Heart left ventricle (tissue), 16 donors: ENCODE results near the gene SCRN2. TPM values are rescaled to one million over a fixed set of nuclear protein-coding genes. Genes with fewer than 3 reads are reported as not detected.

ENCODE experiments used
- ATAC-seq, 4 donors: fragments of 200-7000 bp; cut with Tn5 transposase; one replicate each; pipeline ENCODE4 v1.9.1; 2020 to 2022; ENCODE audit warnings: moderate library complexity in 4 of 4, mild to moderate bottlenecking in 3 of 4, moderate number of reproducible peaks in 1 of 4
- DNase-seq, 5 donors: peaks; one replicate each; pipeline ENCODE4 v3.0.0-alpha.2; 2020
- H3K27ac ChIP-seq, 12 donors: fragments of 200-600 bp; sonication (generic) in 4 of 12; one replicate each; pipeline versions ENCODE4 v1.5.0 to v1.8.0; 2016 to 2022; ENCODE audit warnings: mild to moderate bottlenecking in 2 of 12
- H3K27me3 ChIP-seq, 9 donors: fragments of 200-600 bp; sonication (generic) in 2 of 9; one replicate each; pipeline versions ENCODE4 v1.5.1 to v1.8.0; 2016 to 2022; ENCODE audit warnings: mild to moderate bottlenecking in 3 of 9
- H3K36me3 ChIP-seq, 9 donors: fragments of 200-600 bp; sonication (generic) in 2 of 9; one replicate each; pipeline versions ENCODE4 v1.5.0 to v1.8.0; 2018 to 2022; ENCODE audit warnings: mild to moderate bottlenecking in 2 of 9
- H3K4me1 ChIP-seq, 12 donors: fragments of 200-600 bp; sonication (generic) in 4 of 12; one replicate each; pipeline versions ENCODE4 v1.5.0 to v1.8.0; 2016 to 2022; ENCODE audit warnings: mild to moderate bottlenecking in 3 of 12
- H3K4me3 ChIP-seq, 12 donors: fragments of 200-600 bp; sonication (generic) in 4 of 12; one replicate each; pipeline versions ENCODE4 v1.5.0 to v1.8.0; 2017 to 2022; ENCODE audit warnings: mild to moderate bottlenecking in 9 of 12, moderate library complexity in 4 of 12
- H3K9me3 ChIP-seq, 12 donors: fragments of 200-600 bp; sonication (generic) in 4 of 12; one replicate each; pipeline versions ENCODE4 v1.5.0 to v1.8.0; 2016 to 2022; ENCODE audit warnings: mild to moderate bottlenecking in 1 of 12
- POLR2A ChIP-seq, 2 donors: fragments of 450-650 bp; IDR thresholded peaks; one replicate each; pipeline ENCODE4 v1.6.1; 2017; ENCODE audit warnings: antibody characterized with exemption in 2 of 2, mild to moderate bottlenecking in 2 of 2, moderate library complexity in 2 of 2
- WGBS, 4 donors: extraction: QIAGEN DNeasy Blood & Tissue Kit in 2 of 4; methylation state at CpG; one replicate each; pipeline versions ENCODE4 v1.1.5 to v1.1.7; 2013 to 2018; 5-methylcytosine and 5-hydroxymethylcytosine counted together
- intact Hi-C, 10 donors: fragments of 100-400 bp; cut with DNase I; formaldehyde crosslinking; loops; one replicate each; pipeline versions ENCODE4 v1.11.1 to v1.14.2; 2022
- polyA plus RNA-seq, 2 donors: library from polyadenylated mRNA; stranded (reverse); fragments of 200-250 nt; gene quantifications; one replicate each; pipeline ENCODE4 v1.2.3, GENCODE V29; 2013
- total RNA-seq, 9 donors: library from RNA; depleted of rRNA in 2 of 9; stranded (reverse); fragments of >200 nt in 2 of 9; fragmentation: NEBNext Ultra II Directional in 3 of 9; extraction: Animal tissue kit (Norgen Biotek cat#: 25700) in 3 of 9; gene quantifications; one replicate each; pipeline versions ENCODE4 v1.1.0 to v1.2.4, GENCODE V29; 2016 to 2023
- TF ChIP-seq, protein P1 (sequence below), 12 donors: fragments of 200-600 bp; sonication (generic) in 4 of 12; IDR thresholded peaks; one replicate each; pipeline versions ENCODE4 v1.5.0 to v1.8.0; 2018 to 2022; ENCODE audit warnings: antibody characterized with exemption in 12 of 12, mild to moderate bottlenecking in 5 of 12
- donor health status: ischemic (EF 13 %, LVEDD 7.1; RV severe dilation, severe dysfunction).
- donor health status: healthy with polysubstance abuse.
- donor health status: DM: no; HTN: yes; CAD: no.
- donor health status: DM: no; HTN: no; CAD: no.
- donor health status: ischemic (EF 25% LVEDD 6.9; RV normal size, moderate dysfunction).
- donor health status: ischemic (EF 25% LVEDD 5.7; RV mildly dilated, moderate dysfunction).
- donor health status: healthy.
- donor health status: DM: yes; HTN: yes; CAD: no.
- donor health status: ischemic (EF 35%, LVEDD 5.7; RV mildly dilated, moderate dysfunction).
- donor health status: nonischemic (EF 11% LVEDD 7.7; RV severe dilation, severe dysfunction).
- donor health status: DM: yes; HTN: yes; CAD: no.
- donor health status: PGD.
- donor health status: ischemic (EF 29% LVEDD 5.4; RV normal size, mild dysfunction).
- donor health status: nonischemic (EF 23%, LVEDD 6.1; RV moderate dilation, normal function).

Gene SCRN2
- total and polyA plus RNA-seq, 11 donors: 17.5 to 58.5 (median 33.9) TPM

DNA sequence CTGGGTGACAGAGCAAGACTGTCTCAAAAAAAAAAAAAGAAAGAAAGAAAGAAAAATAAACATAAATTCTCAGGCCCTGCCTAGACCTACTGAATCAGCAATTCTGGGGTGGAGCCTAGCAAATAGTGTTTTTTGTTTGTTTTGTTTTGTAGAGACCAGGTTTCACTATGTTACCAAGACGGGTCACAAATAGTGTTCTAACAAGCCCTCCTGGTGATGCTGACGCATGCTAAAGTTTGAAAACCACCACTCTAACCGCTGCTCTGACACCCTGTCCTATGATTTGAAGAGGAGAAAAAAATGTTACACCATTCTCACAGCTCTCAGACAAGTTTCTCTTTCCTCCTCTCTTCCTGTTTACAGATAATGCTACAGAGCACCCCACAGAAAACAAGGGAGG lies 11.2 kb downstream of the SCRN2 start:
- 81 to 90% (median 85%) methylated on average over 3 of the region's 3 CpGs for WGBS, 4 donors
- intact Hi-C loops: no loop called here
- DNase-seq (no peak), ATAC-seq (no peak)
- Histone ChIP-seq H3K4me1 (peaks cover 0 to 44% (median 23%) of the 10 kb centered on the region in 12 donors), H3K27me3 (no peaks in the 10 kb centered on the region), H3K36me3 (peaks cover 0 to 46% (median 40%) of the 10 kb centered on the region in 9 donors), H3K27ac (peak overlapping the region in 1 of 12 donors; percentile 86), H3K9me3 (no peaks in the 10 kb centered on the region), H3K4me3 (no peak overlapping the region)
- TF ChIP-seq, protein P1, sequence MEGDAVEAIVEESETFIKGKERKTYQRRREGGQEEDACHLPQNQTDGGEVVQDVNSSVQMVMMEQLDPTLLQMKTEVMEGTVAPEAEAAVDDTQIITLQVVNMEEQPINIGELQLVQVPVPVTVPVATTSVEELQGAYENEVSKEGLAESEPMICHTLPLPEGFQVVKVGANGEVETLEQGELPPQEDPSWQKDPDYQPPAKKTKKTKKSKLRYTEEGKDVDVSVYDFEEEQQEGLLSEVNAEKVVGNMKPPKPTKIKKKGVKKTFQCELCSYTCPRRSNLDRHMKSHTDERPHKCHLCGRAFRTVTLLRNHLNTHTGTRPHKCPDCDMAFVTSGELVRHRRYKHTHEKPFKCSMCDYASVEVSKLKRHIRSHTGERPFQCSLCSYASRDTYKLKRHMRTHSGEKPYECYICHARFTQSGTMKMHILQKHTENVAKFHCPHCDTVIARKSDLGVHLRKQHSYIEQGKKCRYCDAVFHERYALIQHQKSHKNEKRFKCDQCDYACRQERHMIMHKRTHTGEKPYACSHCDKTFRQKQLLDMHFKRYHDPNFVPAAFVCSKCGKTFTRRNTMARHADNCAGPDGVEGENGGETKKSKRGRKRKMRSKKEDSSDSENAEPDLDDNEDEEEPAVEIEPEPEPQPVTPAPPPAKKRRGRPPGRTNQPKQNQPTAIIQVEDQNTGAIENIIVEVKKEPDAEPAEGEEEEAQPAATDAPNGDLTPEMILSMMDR (IDR thresholded peaks at IDR 0.05): no peak
- no peak for TF ChIP-seq POLR2A (IDR thresholded peaks at IDR 0.05)

DNA sequence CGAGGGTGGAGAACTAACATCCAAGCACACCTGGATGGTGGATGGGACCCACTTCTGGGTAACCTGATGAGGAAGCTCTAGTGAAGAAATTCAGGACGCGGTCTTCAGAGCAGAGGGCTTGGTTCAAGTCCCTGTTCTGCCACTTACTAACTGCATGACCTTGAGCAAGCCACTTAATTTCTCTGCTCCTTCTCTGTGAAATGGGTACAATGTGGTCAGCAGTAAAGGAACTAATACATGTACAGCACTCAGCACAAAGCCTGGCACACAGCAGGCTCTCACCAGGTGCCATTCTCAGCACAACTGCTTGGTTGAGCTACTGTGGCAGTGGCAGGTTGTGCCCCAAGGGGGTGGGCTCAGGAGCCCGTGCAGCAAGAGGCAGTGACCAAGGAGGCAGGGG lies 17.6 kb downstream of the SCRN2 start:
- DNase-seq (no peak), ATAC-seq (no peak)
- H3K9me3 ChIP-seq: no peaks in the 10 kb centered on the region

DNA sequence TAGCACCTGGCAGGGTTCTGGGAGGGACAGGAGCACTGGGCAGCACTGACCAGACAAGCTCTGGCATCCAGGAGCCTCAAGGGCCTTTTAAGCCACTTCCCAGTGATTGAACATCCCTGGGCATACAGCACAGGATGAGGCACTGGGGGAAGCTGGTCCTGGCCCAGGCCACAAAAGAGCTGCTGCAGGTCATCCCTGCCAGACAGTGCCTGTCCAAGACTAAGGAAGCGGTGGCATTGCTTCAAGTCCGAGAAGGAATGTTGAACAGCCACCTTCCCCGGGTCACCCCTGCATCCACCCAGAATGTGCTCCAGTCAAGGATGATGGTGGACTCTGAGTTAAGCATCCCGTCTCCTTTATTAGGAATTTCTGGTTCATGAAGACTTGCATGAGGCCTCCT lies 18.3 kb downstream of the SCRN2 start:
- 82 to 94% (median 90%) methylated on average over 4 of the region's 4 CpGs for WGBS, 4 donors
- DNase-seq: peak in 1 of 5 donors; percentile 34

More for the DNA sequence above, 17.6 kb downstream of the SCRN2 start:
- Histone ChIP-seq H3K36me3 (peaks cover 0 to 66% (median 55%) of the 10 kb centered on the region in 9 donors), H3K4me1 (peaks cover 0 to 27% (median 18%) of the 10 kb centered on the region in 12 donors), H3K4me3 (no peak overlapping the region), H3K27ac (no peak overlapping the region), H3K27me3 (no peaks in the 10 kb centered on the region)
- TF ChIP-seq, protein P1 (IDR thresholded peaks at IDR 0.05): no peak
- no peak for TF ChIP-seq POLR2A (IDR thresholded peaks at IDR 0.05)
- intact Hi-C loops: no loop called here
- 89 to 96% (median 92%) methylated on average over 4 of the region's 4 CpGs for WGBS, 4 donors

More for the DNA sequence above, 18.3 kb downstream of the SCRN2 start:
- no peak for ATAC-seq
- TF ChIP-seq POLR2A (IDR thresholded peaks at IDR 0.05): no peak
- TF ChIP-seq, protein P1 (IDR thresholded peaks at IDR 0.05): no peak
- intact Hi-C loops: no loop called here
- no peak overlapping the region for H3K27ac ChIP-seq
- H3K36me3 ChIP-seq: peaks cover 0 to 66% (median 55%) of the 10 kb centered on the region in 9 donors
- H3K4me3 ChIP-seq: no peak overlapping the region
- H3K4me1 ChIP-seq: peaks cover 0 to 27% (median 18%) of the 10 kb centered on the region in 12 donors
- no peaks in the 10 kb centered on the region for H3K9me3 ChIP-seq
- no peaks in the 10 kb centered on the region for H3K27me3 ChIP-seq
